DOHH2 (cell line): Measurements from ENCODE around the gene IL34.

ENCODE experiments used
- H3F3A ChIP-seq: fragments of 200-600 bp; sonication (generic), shearing (Covaris generic); 2 replicates; pipeline ENCODE4 v1.6.0; 2016; ENCODE audit warnings: antibody characterized with exemption, mild to moderate bottlenecking; ENCODE audit not compliant: control insufficient read depth, insufficient read depth
- H3K27ac ChIP-seq: fragments of 200-600 bp; sonication (generic); 2 replicates; pipeline ENCODE4 v1.5.1; 2014; ENCODE audit warnings: low read depth, mild to moderate bottlenecking, low read length, moderate library complexity
- H3K27me3 ChIP-seq: fragments of 200-600 bp; sonication (generic); 2 replicates; pipeline ENCODE4 v1.6.1; 2014; ENCODE audit warnings: mild to moderate bottlenecking, low read length, mixed read lengths; ENCODE audit not compliant: control insufficient read depth
- H3K36me3 ChIP-seq: fragments of 200-600 bp; sonication (generic); 2 replicates; pipeline ENCODE4 v1.6.1; 2014; ENCODE audit warnings: mild to moderate bottlenecking, low read length, moderate library complexity, mixed read lengths; ENCODE audit not compliant: control insufficient read depth
- H3K4me1 ChIP-seq: fragments of 200-600 bp; sonication (generic); 2 replicates; pipeline ENCODE4 v1.6.1; 2014; ENCODE audit warnings: mild to moderate bottlenecking, low read length, mixed read lengths; ENCODE audit not compliant: control insufficient read depth
- H3K4me2 ChIP-seq: fragments of 200-600 bp; sonication (generic); 2 replicates; pipeline ENCODE4 v1.6.0; 2014; ENCODE audit warnings: mild to moderate bottlenecking, low read length, moderate library complexity
- H3K4me3 ChIP-seq: fragments of 200-600 bp; sonication (generic); 2 replicates; pipeline ENCODE4 v1.5.1; 2014; ENCODE audit warnings: mild to moderate bottlenecking, low read length, mixed read lengths
- H3K79me2 ChIP-seq: fragments of 200-600 bp; sonication (generic); 2 replicates; pipeline ENCODE4 v1.6.1; 2014; ENCODE audit warnings: mild to moderate bottlenecking, low read length, mixed read lengths; ENCODE audit not compliant: control insufficient read depth
- H3K9me2 ChIP-seq: fragments of 200-600 bp; sonication (generic); replicated peaks from 2 replicates; pipeline ENCODE4 v1.6.1; 2014; ENCODE audit warnings: mild to moderate bottlenecking, low read length, mixed read lengths; ENCODE audit not compliant: control insufficient read depth
- H3K9me3 ChIP-seq: fragments of 200-600 bp; sonication (generic); 2 replicates; pipeline ENCODE4 v1.6.1; 2014; ENCODE audit warnings: antibody characterized with exemption, low read length, mixed read lengths; ENCODE audit not compliant: control insufficient read depth, insufficient read depth
- H4K20me1 ChIP-seq: fragments of 200-600 bp; sonication (generic); 2 replicates; pipeline ENCODE4 v1.6.0; 2014; ENCODE audit warnings: low read depth, mild to moderate bottlenecking, antibody characterized with exemption, low read length, moderate library complexity; ENCODE audit not compliant: control insufficient read depth, insufficient read depth
- CTCF ChIP-seq: fragments of 200-600 bp; sonication (generic); IDR thresholded peaks from one replicate; pipeline ENCODE4 v1.5.1; 2014; ENCODE audit warnings: antibody characterized with exemption, mild to moderate bottlenecking, low read depth, low read length; ENCODE audit not compliant: poor library complexity, severe bottlenecking
- EZH2phosphoT487 ChIP-seq: fragments of 200-600 bp; sonication (generic); IDR thresholded peaks from 2 replicates; pipeline ENCODE4 v1.6.1; 2017; ENCODE audit warnings: borderline replicate concordance, mild to moderate bottlenecking, antibody characterized with exemption, low read length, moderate library complexity, mixed read lengths

The IL34 gene

GRCh38 chr16:70709942-70710341, 63.6 kb downstream of the IL34 start:
- TF ChIP-seq EZH2phosphoT487 (no peak), CTCF (no peak)
- H3K79me2 ChIP-seq = no peaks in the 10 kb centered on the region
- no peaks in the 10 kb centered on the region for H3K4me1 ChIP-seq
- H4K20me1 ChIP-seq = no peaks in the 10 kb centered on the region
- H3K27me3 ChIP-seq = no peaks in the 10 kb centered on the region
- no peak overlapping the region for H3K4me2 ChIP-seq
- no peak overlapping the region for H3K27ac ChIP-seq
- H3K9me3 ChIP-seq = no peaks in the 10 kb centered on the region
- H3K4me3 ChIP-seq = no peak overlapping the region
- no peaks in the 10 kb centered on the region for H3F3A ChIP-seq
- H3K9me2 ChIP-seq = no peaks in the 10 kb centered on the region
- H3K36me3 ChIP-seq = no peaks in the 10 kb centered on the region
